ENCODE data around the gene SDK2.

GRCh38 chr17:73561111-73561510, 83.1 kb downstream of the SDK2 start:
- no peak for TF ChIP-seq POLR2A (IDR thresholded peaks at IDR 0.05)
- no peak for TF ChIP-seq CTCF (IDR thresholded peaks at IDR 0.05)

All from thyroid gland (tissue), 4 donors.